GM21381 (cell line): Measurements from ENCODE around the gene DAPK2.

Source experiments
- ATAC-seq: cut with Tn5 transposase; IDR thresholded peaks from one replicate; pipeline ENCODE4 v1.9.1; 2021; ENCODE audit warnings: mild to moderate bottlenecking, moderate library complexity; ENCODE audit not compliant: unreplicated experiment

The DAPK2 gene

DNA sequence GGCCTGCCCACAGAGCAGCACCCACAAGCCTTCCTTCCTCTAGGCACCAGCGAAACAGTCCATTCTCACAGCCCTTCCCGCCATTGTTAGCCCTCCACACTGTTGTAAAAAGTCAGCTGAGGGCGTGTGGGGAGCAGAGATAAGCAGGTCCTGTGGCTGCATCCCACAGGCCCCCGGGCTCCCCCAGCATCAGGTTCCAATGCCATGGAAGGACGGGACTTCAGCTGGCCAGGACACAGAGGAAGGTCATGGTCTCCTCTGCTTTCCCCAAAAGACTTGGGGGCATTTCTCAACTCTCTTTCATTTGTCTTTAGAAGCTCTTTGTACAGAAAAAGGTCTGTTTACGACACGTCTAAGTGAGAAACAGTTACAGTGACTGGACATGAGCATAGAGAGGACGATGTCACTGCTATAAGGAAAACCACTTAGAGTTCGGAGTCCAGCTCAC, 127.4 kb downstream of the DAPK2 start:
- no peak for ATAC-seq

DNA sequence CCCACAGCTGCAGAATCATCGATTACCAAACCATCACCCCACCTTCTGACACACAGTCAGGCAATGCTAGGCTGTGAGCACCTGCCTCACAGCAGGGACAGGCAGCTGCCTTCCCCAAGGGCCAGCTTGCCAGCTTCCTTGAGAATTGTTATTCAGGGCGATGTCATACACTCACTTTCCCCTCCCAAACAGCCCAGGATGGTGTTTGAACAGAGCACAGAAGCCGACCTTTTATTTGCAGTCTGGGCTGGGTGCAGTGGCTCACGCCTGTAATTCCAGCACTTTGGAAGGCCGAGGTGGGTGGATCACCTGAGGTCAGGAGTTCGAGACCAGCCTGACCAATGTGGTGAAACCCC, 128.0 kb downstream of the DAPK2 start:
- no peak for ATAC-seq

DNA sequence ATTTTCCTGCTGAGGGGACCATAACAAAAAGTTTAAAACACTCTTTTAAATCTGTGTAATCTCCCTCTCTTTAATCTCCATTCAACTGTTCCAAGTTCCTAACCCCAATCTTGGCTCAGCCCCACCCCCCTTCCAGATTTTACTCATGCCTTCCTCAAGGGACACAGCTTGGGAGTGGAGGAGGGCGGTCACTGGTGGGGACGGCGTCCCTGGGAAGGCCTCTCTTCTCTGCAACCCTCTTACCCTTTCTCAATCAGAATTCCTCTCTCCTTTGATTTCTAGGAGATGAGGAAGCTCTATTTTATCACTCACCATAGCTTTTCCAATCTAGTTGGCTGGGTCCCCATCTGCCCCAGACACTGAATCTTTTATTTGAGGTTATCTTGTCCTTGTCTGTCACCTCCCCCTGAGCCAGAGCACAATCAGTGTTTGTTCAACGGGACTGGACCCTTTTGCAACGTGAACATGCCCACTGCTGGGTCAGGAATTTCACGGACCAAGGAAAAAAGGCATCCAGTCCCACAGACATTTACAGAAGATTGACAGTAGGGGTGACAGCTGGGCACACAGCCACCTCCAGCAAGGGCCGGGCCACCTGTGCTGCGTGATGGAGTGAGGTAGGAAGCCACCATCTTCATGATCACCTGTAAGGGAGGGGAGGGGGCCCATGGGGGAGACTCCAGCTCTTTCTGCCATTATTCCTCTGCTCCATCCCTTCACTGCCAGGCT, 128.5 kb downstream of the DAPK2 start:
- no peak for ATAC-seq

DNA sequence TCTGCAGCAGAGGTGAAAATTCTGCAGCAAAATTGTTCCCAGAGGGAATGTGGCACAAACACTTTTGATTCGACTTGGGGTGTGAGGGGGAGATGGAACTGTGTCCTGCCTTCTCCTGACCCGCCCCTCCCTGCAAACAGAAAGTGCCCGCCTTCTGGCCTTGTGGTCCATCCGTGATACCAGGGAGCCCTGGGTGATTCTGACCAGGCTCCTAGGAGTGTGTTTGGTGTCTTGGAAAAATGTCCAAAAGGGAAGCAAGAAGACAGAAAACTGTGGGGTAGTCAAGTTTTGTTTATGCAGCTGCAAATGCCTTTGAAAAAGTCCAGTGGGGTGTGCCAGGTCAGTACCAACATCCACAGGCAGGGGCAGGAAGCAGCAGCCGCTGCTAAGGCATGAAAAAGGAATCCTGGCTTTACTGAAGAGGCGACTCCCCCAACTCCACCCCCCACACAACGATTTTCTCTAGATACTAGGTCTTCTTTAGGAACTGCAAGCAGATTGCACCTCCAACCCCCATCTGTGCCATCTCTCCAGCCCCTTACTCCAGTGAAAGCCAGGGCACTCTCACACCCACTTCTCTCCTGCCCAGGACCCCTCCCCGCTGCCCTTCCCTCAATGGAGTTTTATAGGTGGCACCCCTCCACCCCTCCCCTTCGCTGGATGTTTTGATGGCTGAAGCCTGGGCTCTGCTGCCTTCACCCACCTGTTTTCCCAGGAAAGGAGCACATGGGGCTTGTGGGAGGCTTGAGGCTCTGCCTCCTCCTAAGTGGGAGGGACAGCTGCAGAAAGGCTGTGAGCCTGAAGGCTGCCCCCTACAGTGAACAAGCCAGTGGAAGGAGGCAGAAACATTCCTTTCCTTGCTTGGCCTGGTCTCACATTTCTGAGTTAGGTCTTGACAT, 130.2 kb downstream of the DAPK2 start:
- ATAC-seq: no peak

DNA sequence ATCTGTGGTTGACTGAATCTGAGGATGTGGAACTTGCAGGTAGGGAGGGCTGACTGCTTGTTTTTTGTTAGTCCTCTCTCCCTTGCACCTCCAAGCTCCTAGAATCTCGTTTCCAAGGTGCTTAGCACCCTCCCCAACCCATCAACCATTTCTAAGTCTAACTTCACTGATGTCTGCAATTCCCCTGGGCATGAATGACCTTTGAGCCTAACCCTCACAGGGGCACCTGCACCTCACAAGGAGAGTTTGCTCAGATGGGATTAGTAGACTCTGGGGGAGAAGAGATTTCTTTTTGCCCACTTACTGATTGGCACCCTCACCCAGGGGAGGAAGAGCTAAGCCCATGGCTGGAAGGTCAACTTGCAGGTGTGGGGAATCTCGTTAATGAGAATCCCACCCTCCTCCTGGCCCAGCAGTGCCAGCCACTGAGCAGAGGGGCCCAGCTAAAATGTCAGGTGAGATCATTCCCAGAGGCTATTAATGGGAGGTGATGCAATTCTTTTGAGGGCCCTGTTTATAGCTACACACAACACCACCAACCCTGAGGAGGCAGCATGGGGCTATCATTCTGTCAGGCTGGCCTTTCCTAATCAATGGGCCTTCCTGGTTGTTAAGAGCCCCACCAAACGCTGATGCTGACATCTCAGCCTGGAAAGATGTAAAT, 130.9 kb downstream of the DAPK2 start:
- no peak for ATAC-seq

DNA sequence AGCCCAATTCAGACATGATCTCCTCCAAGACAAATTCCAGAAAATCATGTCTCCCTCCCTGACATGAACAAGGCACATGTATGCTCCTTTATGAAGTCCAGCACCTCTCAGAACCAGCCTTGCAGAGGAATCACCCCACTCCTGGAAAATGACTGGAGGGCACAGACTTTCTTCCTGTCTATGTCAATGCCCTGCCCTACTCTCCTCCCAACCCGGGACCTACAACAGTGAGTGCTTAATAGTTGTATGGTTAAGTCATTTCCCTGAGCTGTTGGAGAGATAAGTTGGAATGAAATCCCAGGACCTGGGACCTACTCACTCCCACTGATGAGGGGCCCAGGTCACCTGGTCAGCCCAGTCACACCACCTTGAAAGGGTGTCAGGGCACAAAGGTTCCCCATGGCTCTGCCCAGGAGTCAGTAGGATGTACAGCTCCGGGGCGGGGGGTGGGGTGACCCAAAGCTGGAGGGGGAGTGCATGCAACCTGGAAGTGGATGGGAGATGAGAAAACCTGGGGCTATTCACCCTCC, 132.4 kb downstream of the DAPK2 start:
- ATAC-seq: no peak

DNA sequence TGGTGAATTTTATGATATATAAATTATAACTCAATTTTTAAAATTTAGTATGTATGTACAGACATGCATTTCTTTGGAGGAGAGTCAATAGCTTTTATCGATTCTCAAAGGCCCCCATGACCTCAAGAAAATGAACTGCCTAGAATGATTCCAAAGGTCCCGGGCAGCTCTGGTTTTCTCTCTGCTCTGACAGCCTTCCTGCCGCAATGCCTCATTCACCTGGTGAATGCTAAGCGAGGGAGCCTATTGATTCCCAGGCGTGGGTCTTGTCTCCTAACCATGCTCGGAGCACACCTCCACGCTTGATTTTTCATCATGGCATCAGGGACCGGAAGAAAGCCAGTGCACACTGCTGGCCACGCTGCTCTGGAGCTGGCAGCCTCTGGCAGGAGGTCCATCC, 132.9 kb downstream of the DAPK2 start:
- no peak for ATAC-seq

DNA sequence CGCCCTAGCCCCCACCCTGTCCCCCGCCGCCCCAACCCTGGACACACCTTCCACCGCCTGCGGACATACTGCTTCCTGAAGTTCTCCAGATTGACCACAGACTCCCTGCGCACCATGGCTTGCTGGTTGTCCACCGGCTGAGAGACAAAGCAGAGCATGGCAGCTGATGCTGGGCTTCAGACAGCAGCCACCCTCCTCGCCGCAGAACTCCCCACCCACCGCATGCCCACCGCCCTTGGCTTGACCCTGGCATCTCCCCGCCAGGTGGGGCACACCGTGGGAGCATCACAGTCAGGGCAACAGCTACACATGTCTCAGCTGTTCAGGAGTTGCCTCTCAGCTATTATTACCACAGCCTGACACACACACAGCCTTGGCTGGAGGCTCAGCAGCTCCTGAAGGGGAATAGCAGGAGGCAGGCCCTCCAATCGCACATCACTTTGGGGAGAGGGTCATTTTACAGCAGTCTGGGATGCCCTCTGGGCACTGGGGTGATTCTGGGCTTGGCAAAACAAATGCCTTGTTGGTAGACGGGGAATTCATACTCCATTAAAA, 134.1 kb downstream of the DAPK2 start:
- no peak for ATAC-seq

DNA sequence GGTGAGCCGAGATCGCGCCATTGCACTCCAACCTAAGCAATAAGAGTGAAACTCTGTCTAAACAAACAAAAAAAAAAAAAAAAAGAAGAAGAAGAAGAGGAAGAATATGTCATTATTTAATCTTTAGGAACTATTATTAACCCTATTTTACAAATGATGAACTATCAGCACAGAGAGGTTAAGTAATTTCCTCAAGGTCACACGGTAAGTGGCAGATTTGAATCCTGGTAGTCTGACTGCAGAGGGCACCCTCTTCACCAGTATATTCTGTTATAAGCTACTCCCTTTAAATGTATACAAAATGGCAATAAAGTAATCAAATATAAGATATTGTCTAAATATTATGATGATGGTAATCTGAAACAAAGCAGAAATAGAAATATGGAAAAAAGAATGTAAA, 135.1 kb downstream of the DAPK2 start:
- no peak for ATAC-seq

DNA sequence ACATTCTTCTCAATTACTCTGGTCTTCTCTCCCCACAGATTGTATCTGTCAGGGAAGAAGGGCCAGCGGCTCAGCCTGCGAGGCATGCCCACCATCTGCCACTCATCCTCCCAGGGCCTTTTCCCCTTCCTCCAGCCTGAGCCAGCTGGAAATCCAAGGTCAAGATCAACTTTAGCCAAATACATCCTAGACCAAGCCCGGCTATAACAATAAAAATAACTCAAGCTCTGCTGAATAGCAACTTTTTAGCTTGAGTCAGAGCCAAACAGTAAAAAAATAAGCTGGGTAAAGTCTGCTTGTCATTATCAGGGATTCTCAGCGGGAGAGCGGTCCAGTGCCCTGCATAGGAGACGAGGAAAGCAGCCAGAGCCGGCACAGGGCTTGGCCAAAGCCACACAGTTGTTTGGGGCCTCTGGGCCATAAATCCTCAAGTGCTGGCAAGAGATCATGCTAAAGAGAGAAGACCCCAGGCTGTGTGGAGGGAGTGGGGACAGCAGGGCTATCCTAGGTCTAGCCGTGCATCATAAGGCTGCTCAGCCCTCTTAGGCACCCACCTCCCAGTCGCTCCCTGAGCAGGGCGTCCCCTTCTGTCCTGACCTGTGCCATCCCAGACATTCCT, 136.4 kb downstream of the DAPK2 start:
- ATAC-seq: no peak

DNA sequence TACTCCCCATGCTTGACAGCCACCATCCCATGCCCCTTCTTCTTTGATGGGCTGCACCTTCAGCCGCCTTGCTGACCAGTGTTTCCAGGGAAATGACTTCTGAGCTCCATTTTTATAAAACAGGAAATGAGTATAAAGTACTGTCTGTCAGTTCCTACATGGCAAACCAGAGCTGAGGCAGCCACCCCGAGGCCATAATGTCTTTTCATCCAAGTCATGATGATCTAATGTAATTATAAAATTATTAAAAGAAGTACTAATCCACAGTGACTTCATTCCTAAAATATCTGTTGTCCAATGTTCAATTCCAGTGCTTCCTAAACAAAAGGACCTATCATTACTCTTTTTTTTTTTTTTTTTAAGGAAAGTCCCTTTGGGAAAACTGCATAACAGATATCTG, 137.3 kb downstream of the DAPK2 start:
- ATAC-seq: no peak

DNA sequence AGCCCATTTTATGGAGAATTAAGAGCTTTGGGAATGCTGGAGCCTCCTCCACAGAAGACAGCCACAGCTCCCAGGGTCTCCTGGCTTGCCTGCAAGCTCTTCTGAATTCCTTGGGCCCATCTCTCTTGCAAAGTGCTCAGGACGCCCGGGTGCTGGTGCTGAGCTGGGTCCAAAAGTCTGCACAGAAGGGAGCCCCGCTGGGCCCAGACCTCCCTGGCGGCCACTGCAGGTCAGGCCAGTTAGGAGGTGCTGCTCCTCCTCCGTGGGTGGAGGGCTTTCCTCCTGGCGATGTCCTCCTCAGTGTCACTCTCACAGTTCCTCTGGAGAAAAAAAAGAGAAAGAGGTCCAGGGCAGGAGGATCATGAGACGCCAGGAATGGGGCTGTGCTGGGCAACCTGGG, 138.0 kb downstream of the DAPK2 start:
- ATAC-seq: no peak

DNA sequence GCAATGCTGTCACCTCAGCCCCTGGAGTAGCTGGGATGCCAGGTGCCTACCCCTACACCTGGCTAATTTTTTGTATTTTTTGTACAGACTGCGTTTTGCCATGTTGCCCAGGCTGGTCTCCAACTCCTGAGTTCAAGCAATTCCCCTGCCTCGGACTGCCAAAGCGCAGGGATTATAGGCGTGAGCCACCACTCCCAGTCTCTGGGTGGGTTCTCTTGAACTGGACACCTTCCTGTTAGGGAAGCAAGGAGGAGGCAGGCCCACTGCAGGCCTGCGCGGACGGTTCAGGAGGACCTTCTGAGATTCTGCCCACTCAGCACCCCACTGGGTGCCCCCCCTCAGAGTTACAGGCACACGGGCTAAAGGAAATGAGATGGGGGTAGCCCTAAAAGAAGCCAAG, 138.8 kb downstream of the DAPK2 start:
- ATAC-seq: no peak

DNA sequence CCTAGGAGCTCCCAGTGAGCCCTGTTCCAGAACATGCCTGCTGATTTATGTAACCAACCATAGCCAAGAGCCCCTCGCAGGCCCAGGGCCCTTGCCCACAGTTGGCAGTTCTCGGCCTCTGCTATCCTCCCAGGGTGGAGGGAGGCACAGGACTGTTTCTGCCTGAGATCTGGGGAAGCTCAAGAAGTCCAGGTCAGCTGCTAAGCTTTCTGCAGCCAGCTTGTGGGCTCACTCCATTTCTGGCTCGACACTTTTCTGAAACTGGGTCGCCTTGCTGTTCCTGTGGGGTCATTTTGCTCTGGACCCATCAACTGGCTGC, 140.1 kb downstream of the DAPK2 start:
- ATAC-seq: no peak

DNA sequence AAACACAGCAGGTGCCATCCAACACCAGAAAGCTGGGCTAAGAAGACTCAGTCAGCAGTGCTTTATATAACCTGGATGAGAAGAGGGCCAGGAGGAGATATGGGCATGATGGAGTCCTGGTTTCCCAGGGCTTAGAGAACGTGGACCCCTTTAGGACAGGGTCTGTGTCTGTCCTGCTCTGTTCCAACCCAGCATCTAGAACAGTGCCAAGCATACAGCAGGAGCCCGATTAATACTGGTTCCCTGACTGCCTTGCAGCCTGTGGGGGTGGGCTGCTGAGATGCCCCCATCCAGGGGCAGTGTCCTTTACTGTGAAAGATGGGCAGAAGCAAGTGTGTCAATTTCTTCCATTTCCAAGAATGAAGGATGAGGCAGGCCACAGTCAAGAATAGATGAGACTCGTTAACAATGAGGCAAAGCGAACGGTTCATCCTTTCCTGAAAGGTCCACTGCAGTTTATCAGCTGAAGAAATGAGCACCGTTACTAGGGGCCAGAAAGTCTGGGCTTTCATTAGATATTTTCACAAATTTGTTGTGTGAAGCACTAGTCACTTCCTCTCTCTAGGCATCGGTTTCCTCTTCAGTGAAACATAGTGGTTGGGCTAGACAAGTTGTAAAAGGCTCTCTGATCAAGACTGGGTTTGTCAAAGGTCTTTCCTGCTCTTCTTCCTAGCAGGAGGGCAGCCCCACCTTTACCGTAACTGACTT, 140.6 kb downstream of the DAPK2 start:
- no peak for ATAC-seq

DNA sequence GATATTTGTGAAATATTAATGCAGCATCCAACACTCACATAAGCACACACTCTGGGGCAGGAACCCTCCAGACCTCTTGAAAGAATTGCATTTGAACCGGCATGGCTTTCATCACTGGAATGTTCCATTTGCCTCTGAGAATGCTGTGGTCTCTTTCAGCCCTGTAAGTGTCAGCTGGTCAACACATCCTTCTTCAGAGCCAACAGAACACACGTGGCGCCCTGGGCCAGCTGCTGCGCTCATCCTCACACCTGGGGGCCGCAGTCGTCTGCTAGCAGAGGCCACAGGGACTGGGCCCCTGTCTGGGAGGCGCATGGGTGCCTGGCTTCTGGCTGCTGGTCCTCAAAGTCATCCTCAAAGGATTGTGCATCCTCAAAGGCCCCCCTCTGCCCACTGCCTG, 141.2 kb downstream of the DAPK2 start:
- ATAC-seq: no peak

DNA sequence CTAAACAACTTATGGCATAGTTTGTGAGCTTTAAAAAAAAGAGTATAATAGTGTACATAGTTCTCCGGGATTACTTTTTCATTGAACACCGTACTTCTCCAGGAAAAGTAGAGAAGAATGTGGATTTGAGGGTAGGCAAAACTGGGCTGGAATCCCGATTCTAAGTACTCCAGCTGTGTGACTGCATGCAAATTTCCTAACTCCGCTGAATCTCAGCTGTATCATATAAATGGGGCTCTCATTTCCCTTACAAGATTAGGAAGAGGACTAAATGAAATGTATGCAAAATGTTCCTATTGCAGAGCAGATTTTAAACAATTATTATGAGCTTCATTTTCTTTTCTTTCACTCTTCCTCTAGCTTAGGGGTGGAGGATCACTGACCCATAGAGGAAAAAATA, 142.2 kb downstream of the DAPK2 start:
- ATAC-seq: no peak

DNA sequence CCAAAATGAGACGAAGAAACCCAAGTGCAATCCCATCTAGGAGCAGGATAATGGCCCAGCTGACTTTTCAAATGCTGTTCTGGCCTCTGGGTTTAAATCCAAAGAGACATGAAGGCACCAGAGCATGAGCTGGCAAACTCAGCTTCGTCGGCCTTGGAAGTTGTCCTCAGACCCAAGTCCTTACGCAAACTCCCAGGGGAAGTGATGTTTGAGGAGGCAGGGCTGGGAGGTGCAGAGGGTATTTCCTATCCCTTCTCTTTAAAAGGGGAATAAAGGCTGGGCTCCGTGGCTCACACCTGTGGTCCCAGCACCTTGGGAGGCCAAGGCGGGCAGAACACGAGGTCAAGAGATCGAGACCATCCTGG, 143.6 kb downstream of the DAPK2 start:
- ATAC-seq: no peak

DNA sequence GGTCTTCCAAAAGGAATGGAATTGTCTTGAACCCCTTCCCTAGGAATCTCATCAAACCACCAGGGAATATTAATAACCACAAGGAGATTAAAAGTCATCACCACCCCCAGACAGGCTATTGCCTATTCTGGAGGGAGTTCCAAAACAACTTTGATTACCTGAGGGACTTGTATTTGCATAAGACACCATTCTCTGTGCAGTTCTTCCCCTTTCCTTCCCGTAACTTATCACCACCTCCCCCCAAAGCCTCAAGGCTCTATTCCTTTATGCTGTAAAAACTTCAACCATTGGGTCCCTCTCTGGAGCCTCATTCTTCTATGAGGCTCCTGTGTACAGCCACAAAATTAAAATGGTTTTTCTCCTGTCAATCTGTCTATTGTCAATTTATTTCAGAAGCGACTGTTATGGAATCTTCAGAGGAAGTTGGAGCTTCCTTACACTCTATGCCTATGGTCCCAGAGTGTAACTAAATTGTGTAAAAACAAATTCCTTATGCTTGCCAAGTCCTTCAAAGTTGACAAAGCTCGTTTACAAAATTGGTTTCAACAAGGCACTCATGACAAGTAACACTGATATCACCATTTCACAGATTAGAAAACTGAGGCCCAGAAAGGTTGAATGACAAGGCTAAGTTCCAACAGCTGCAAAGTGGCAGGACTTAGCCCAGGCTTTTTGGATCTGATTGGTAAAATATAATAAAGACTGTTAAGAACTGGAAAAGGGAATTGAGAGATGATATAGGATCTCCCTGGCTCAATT, 144.2 kb downstream of the DAPK2 start:
- no peak for ATAC-seq

DNA sequence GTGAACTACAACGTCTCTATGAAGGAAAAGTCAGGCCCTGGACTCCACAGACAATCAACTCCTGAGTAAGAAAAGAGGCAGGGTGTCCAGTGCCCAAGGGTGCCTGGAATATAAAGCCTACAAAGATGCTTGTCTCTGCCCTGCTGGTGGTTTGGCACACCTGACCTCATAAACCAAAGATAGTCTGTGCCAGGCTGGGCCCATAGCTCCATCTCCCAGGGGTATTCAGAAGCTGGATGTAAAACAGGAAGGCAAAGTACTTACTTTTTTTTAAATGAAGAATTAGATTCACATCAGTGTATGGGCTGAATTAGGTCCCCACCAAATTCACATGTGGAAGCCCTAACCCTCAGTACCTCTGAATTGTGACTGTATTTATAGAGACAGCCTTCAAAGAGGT, 146.0 kb downstream of the DAPK2 start:
- no peak for ATAC-seq
